Uterus (tissue), 2 donors: Measurements from ENCODE around the gene ZBTB5.

ENCODE experiments used
- POLR2A ChIP-seq, 2 donors: fragments of 450-650 bp; IDR thresholded peaks; one replicate each; pipeline ENCODE4 v1.6.1; 2016; ENCODE audit warnings: antibody characterized with exemption in 2 of 2, mild to moderate bottlenecking in 1 of 2, moderate library complexity in 1 of 2
- TF ChIP-seq, protein P1 (sequence below), 4 experiments: fragments of 200-600 bp in 2 of 4; fragments of 450-650 bp in 2 of 4; sonication (generic) in 2 of 4; IDR thresholded peaks; one replicate each; pipeline ENCODE4 v1.5.1; 2016 to 2019; ENCODE audit warnings: antibody characterized with exemption in 4 of 4, mild to moderate bottlenecking in 2 of 4, moderate library complexity in 1 of 4

DNA sequence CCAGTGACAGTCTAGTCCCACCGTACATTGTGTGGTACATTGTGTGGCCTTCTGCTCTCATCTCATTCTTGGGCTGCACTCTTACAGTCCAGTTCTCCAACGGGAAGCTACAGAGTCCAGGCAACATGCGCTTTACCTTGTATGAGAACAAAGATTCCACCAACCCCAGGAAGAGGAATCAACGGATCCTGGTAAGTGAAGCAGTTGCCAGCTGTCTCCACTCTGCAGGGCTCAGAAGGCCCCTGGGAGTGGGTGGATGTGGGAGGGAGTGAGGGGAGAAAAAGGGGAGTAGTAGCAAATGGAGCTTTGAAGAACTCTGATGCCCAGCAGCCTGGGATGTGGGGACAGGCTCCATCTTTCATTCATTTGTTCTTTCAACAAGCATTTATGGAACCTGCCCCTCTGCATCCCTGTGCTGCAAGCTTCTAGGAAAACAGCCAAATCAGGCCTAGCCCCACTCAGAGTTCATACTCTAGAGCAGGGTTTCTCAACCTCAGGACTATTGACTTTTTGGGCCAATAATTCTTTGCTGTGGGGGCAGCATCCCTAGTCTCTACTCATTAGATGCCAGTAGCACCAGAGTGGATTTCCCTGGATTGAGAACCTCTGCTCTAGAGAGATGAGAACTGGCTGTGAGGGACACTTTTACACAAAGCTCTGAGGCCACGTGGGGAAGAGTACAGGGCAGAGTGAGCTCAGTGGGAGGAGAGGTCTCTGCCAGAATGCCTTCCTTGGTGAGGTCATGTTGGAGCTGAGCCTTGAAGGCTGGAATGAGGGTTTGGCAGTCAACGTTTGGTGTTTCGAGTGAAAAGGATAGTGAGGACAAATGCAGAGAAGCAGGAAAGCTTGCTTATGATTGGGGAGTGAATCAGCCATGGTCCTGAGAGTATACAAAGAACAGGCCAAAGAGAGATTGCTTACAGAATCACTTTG, 21.6 kb upstream of the ZBTB5 start:
- TF ChIP-seq, protein P1, sequence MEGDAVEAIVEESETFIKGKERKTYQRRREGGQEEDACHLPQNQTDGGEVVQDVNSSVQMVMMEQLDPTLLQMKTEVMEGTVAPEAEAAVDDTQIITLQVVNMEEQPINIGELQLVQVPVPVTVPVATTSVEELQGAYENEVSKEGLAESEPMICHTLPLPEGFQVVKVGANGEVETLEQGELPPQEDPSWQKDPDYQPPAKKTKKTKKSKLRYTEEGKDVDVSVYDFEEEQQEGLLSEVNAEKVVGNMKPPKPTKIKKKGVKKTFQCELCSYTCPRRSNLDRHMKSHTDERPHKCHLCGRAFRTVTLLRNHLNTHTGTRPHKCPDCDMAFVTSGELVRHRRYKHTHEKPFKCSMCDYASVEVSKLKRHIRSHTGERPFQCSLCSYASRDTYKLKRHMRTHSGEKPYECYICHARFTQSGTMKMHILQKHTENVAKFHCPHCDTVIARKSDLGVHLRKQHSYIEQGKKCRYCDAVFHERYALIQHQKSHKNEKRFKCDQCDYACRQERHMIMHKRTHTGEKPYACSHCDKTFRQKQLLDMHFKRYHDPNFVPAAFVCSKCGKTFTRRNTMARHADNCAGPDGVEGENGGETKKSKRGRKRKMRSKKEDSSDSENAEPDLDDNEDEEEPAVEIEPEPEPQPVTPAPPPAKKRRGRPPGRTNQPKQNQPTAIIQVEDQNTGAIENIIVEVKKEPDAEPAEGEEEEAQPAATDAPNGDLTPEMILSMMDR (IDR thresholded peaks at IDR 0.05), result no peak
- TF ChIP-seq POLR2A (IDR thresholded peaks at IDR 0.05), result no peak
